Measurements from ENCODE around the gene ARSJ. TPM values are rescaled to one million over a fixed set of nuclear protein-coding genes. Genes with fewer than 3 reads are reported as not detected.
"Not testable (repeated sequence)": the region's sequence is repeated elsewhere in the genome, so short reads cannot be mapped to it uniquely, and the experiment has no call there.

The ARSJ gene
- total RNA-seq, 1 donor from 2014 or later, result 28.5 TPM

DNA sequence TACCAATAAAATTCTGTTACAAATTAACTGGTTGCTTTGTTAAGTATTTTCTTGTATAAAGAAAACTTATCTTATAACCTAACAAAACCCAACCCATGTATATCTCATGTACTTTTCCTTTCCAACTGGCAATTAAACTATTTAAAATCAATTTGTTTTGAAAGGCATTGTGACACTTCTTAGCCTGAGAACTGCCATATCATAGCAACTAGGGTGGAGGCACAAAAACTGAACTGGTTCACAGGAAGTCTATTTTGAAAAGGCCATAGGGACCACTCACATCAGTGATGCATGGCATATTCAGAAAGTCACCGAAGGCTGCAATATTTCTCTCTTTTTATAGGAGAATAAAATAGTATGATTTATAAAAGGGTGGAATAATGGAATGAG, 40.5 kb upstream of the ARSJ start:
- DNase-seq (ENCODE audit: low read depth), result no peak
- no peak overlapping the region for H3K4me3 ChIP-seq (ENCODE audit: low read depth, low read length)
- TF ChIP-seq, protein P1, sequence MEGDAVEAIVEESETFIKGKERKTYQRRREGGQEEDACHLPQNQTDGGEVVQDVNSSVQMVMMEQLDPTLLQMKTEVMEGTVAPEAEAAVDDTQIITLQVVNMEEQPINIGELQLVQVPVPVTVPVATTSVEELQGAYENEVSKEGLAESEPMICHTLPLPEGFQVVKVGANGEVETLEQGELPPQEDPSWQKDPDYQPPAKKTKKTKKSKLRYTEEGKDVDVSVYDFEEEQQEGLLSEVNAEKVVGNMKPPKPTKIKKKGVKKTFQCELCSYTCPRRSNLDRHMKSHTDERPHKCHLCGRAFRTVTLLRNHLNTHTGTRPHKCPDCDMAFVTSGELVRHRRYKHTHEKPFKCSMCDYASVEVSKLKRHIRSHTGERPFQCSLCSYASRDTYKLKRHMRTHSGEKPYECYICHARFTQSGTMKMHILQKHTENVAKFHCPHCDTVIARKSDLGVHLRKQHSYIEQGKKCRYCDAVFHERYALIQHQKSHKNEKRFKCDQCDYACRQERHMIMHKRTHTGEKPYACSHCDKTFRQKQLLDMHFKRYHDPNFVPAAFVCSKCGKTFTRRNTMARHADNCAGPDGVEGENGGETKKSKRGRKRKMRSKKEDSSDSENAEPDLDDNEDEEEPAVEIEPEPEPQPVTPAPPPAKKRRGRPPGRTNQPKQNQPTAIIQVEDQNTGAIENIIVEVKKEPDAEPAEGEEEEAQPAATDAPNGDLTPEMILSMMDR (conservative IDR thresholded peaks at IDR 0.05; ENCODE audit: low read depth, low read length), result no peak

DNA sequence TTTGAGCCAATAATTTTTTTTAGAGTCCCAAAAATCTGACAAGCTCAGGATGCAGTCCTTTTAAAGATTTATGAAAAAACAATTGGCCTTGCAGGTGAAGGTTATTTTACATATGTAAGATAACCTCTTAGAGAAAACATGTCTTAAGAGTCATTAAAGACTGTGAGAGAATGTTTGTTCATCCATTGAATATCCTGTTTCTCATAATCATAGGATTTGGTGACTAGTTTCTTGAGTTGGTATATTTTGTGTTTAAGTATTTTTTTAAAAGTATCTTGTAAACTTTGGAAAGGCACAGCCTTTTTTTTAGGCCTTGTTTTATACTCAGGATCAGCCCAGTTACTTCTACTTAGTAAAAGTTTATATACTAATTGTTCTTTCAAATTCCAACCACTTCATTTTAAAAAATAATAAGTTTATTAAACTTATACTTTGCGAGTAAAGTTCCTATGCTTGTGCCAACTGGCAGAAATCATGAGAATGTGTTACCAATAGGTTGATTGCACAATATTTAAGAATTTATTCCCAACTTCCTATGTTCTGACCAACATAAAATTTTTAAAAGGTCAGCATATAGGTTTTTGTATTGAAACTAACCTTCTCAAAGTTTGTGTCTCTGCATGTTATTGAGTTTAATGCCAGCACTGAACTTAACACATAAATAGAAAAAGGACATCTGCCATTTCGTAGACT, 40.0 kb upstream of the ARSJ start:
- TF ChIP-seq, protein P1 (conservative IDR thresholded peaks at IDR 0.05; ENCODE audit: low read depth, low read length), result no peak

DNA sequence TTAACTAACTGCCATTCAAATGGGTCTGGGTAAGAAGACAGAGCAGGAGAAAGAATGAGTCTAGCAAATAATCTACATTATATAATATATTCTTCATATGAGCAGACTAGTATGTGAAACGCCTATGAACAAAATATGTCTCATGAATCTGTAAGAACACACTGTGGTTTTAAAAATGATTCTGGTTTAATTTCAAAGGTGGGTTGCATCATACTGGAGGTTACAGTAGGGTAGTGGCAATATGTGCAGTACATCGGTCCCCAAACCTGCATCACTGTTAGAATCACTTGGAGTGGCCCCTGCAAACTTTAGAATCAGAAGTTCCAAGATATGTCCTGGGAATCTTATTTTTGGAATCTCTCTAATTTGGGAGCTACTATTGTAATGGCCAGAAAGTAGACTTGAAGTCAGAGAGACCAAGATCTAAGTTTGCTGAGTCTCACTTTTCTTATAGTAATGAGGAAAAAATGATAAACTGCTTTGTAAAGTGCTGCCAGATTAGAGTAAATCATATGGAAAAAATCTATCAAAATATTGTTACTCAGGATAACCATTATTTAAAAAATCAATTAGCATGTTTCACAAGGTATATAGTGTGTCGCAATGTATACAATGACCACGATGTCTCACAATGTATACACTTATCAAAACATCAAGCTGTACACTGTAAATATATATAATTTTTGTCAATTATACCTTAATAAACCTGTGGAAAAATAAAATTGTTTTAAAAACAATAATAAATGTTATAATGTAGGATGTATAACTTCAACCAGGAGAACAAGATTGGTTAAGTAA, 37.9 kb upstream of the ARSJ start:
- H3K4me3 ChIP-seq (ENCODE audit: low read depth, low read length), result no peak overlapping the region
- TF ChIP-seq, protein P1 (conservative IDR thresholded peaks at IDR 0.05; ENCODE audit: low read depth, low read length), result no peak
- DNase-seq (ENCODE audit: low read depth), result no peak

More for the DNA sequence above, 40.0 kb upstream of the ARSJ start:
- DNase-seq (ENCODE audit: low read depth), result no peak
- H3K4me3 ChIP-seq (ENCODE audit: low read depth, low read length), result no peak overlapping the region

DNA sequence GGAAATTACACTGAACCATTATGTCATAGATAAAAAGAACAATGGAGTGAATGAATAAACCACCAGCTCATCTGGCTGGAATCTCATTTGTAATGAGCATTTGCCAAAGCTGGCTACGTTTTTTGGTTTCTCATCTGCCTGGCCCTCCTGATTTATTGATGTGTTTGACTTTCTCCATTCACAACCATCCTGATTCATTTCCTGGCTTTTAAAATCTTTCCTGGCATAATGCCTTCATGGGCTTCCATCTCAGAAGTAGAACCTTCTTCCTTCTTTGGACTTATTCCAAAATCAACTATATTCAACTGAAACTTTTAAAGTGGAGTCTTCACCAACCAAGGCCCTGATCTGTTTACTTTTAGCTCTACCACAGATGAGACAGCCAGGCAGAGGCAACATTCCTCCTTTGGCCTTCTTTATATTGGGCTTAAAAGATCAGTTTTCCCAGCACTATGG, 36.0 kb upstream of the ARSJ start:
- DNase-seq (ENCODE audit: low read depth), result peak; percentile 94
- H3K4me3 ChIP-seq (ENCODE audit: low read depth, low read length), result no peak overlapping the region
- TF ChIP-seq, protein P1 (conservative IDR thresholded peaks at IDR 0.05; ENCODE audit: low read depth, low read length), result no peak

DNA sequence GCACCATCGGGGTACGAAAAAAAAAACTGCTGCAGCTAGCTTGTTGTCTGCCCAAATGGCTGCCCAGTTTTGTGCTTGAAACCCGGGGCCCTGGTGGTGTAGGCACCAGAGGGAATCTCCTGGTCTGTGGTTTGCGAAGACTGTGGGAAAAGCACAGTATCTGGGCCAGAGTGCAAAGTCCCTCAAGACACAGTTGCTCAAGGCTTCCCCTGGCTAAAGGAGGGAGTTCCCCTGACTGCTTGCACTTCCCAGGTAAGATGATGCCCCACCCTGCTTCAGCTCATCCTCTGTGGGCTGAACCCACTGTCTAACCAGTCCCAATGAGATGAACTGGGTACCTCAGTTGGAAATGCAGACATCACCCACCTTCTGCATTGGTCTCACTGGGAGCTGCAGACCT, 33.8 kb upstream of the ARSJ start:
- DNase-seq (ENCODE audit: low read depth); H3K4me3 ChIP-seq (ENCODE audit: low read depth, low read length): not testable (repeated sequence)

DNA sequence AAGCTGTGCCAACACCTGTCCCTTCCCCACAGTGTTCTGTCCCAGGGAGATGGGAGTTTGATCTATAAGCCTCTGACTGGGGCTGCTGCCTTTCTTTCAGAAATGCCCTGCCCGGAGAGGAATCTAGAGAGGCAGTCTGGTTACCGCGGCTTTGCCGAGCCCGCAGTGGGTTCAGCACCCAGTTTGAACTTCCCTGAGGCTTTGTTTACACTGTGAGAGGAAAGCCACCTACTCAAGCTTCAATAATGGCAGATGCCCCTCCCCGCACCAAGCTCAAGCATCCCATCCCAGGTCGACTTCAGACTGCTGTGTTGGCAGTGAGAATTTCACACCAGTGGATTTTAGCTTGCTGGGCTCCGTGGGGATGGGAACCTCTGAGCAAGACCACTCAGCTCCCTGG, 33.3 kb upstream of the ARSJ start:
- no peak for DNase-seq (ENCODE audit: low read depth)

More for the DNA sequence above, 33.3 kb upstream of the ARSJ start:
- no peak overlapping the region for H3K4me3 ChIP-seq (ENCODE audit: low read depth, low read length)
- TF ChIP-seq, protein P1 (conservative IDR thresholded peaks at IDR 0.05; ENCODE audit: low read depth, low read length), result no peak
